GM12878 (cell line): ENCODE results near the gene FAM170B. TPM values are rescaled to one million over a fixed set of nuclear protein-coding genes. Genes with fewer than 3 reads are reported as not detected.

ENCODE experiments used
- ATAC-seq: fragments of 200-7000 bp; cut with Tn5 transposase; 3 replicates; pipeline ENCODE4 v1.9.1; 2020; ENCODE audit warnings: mild to moderate bottlenecking, moderate library complexity
- BruUV-seq: library from RNA; stranded (reverse); fragments of 400-500 nt; replicated peaks from 2 replicates; lab custom pipeline; 2021; lab: Mats Ljungman, UMichigan
- CTCF ChIA-PET: fragments of 300-600 bp; sonication (Branson Sonifier 250); formaldehyde crosslinking; extraction: SDS; loops from one replicate; lab custom pipeline; 2021; ENCODE audit warnings: inconsistent platforms; lab: Yijun Ruan, JAX
- POLR2A ChIA-PET: fragments of 350-600 bp; formaldehyde crosslinking; extraction: SDS; loops from one replicate; lab custom pipeline; 2021; ENCODE audit warnings: inconsistent platforms; lab: Charles Lee
- RAD21 ChIA-PET: fragments of 300-600 bp; sonication (Branson Sonifier 250); formaldehyde crosslinking; loops from one replicate; lab custom pipeline; 2023; ENCODE audit warnings: antibody characterized with exemption; ENCODE audit not compliant: unreplicated experiment; lab: Charles Lee
- SMC1A ChIA-PET: fragments of 300-600 bp; sonication (Branson Sonifier 250); formaldehyde crosslinking; loops from one replicate; lab custom pipeline; 2023; ENCODE audit not compliant: unreplicated experiment, uncharacterized antibody; lab: Charles Lee
- DNase-seq: peaks from one replicate; pipeline ENCODE4 v3.0.0-alpha.2; 2011; ENCODE audit warnings: low read depth, low spot score
- FAIRE-seq: peaks from 3 replicates; lab custom pipeline; 2011; peaks lifted over from hg19 to GRCh38; lab: Jason Lieb, UNC
- H2AFZ ChIP-seq: 2 replicates; pipeline ENCODE4 v1.6.0; 2011; ENCODE audit warnings: low read depth, low read length, control low read depth; ENCODE audit not compliant: control insufficient read depth
- H3K27ac ChIP-seq: 2 replicates; pipeline ENCODE4 v1.5.1; 2011; ENCODE audit warnings: control low read depth; ENCODE audit not compliant: control insufficient read depth, insufficient read depth
- H3K27me3 ChIP-seq, 2 experiments: replicated peaks in 1 of 2; 2 replicates each; pipeline versions ENCODE4 v1.6.0 to v1.6.1; 2011; ENCODE audit warnings: low read length in 1 of 2; ENCODE audit not compliant: control insufficient read depth in 2 of 2, insufficient read depth in 2 of 2
- H3K36me3 ChIP-seq, 2 experiments: 2 replicates each; pipeline ENCODE4 v1.5.1; 2011; ENCODE audit warnings: low read length in 1 of 2; ENCODE audit not compliant: control insufficient read depth in 2 of 2, insufficient read depth in 2 of 2
- H3K4me1 ChIP-seq: 2 replicates; pipeline ENCODE4 v1.6.1; 2011; ENCODE audit warnings: mild to moderate bottlenecking, low read length, moderate library complexity, mixed read lengths; ENCODE audit not compliant: control insufficient read depth, insufficient read depth
- H3K4me2 ChIP-seq: 2 replicates; pipeline ENCODE4 v1.6.0; 2011; ENCODE audit warnings: control low read depth; ENCODE audit not compliant: control insufficient read depth, insufficient read depth
- H3K4me3 ChIP-seq: fragments of 200-600 bp; sonication (generic); 2 replicates; pipeline ENCODE4 v1.5.1; 2016
- H3K79me2 ChIP-seq: 2 replicates; pipeline ENCODE4 v1.6.0; 2011; ENCODE audit warnings: low read length; ENCODE audit not compliant: control insufficient read depth, insufficient read depth
- H3K9ac ChIP-seq: 2 replicates; pipeline ENCODE4 v1.8.0; 2011; ENCODE audit warnings: low read length, control low read depth, mixed read lengths; ENCODE audit not compliant: control insufficient read depth, insufficient read depth
- H3K9me3 ChIP-seq: replicated peaks from 3 replicates; pipeline ENCODE4 v1.5.1; 2011; ENCODE audit warnings: mild to moderate bottlenecking, low read length; ENCODE audit not compliant: control insufficient read depth, insufficient read depth
- H4K20me1 ChIP-seq: 2 replicates; pipeline ENCODE4 v1.6.0; 2011; ENCODE audit not compliant: control insufficient read depth, insufficient read depth
- CEBPZ ChIP-seq: fragments of 150-350 bp; IDR thresholded peaks from 2 replicates; pipeline ENCODE4 v1.6.1; 2016; ENCODE audit warnings: low read depth, low read length
- NFYB ChIP-seq: IDR thresholded peaks from 2 replicates; pipeline ENCODE4 v1.6.1; 2011; ENCODE audit warnings: low read depth, mild to moderate bottlenecking, low read length, improper control_type of control experiment, moderate library complexity; ENCODE audit not compliant: insufficient read depth
- RBBP5 ChIP-seq: fragments of 200-600 bp; sonication (generic); conservative IDR thresholded peaks from 2 replicates; pipeline ENCODE4 v1.6.1; 2016
- TCF12 ChIP-seq: IDR thresholded peaks from 2 replicates; pipeline ENCODE4 v1.6.1; 2011; ENCODE audit warnings: low read depth, mild to moderate bottlenecking, low read length
- ZBTB11 ChIP-seq: fragments of 450-650 bp; formaldehyde crosslinking; IDR thresholded peaks from 2 replicates; pipeline ENCODE4 v1.5.0; 2022; ENCODE audit warnings: mild to moderate bottlenecking, missing genetic modification characterization
- WGBS: methylation state at CpG from one replicate; pipeline ENCODE4 v1.1.6; 2016; ENCODE audit warnings: low lambda C conversion rate; ENCODE audit not compliant: insufficient replicate concordance, insufficient coverage; ENCODE audit errors: missing lambda C conversion rate; 5-methylcytosine and 5-hydroxymethylcytosine counted together
- in situ Hi-C: fragments of 300-500 bp; cut with MboI; formaldehyde crosslinking; loops from 9 replicates; pipeline ENCODE4 v1.14.3; 2018; ENCODE audit warnings: mixed read lengths
- intact Hi-C: fragments of 100-400 bp; cut with micrococcal nuclease; formaldehyde crosslinking; loops from one replicate; pipeline ENCODE4 v1.14.2; 2022; ENCODE audit not compliant: unreplicated experiment
- polyA plus RNA-seq, 11 experiments: library from polyadenylated mRNA; depleted of rRNA in 4 of 11; unstranded in 6 of 11; stranded (reverse) in 5 of 11; fragments of >200 nt; fragmentation: Nextera tagmentation in 4 of 11; fragmentation: Illumina TruSeq in 1 of 11; extraction: Ambion mirVana in 4 of 11; extraction: Trizol in 1 of 11; gene quantifications; 1 replicate in 1 of 11; 2 replicates in 10 of 11; pipeline versions ENCODE4 v1.2.1 to v1.2.3, GENCODE V29; 2011 to 2016; ENCODE audit warnings: inconsistent platforms in 2 of 11, missing spikeins in 2 of 11, low read depth in 1 of 11
- total RNA-seq, 4 experiments: library from RNA; depleted of rRNA in 3 of 4; stranded (reverse); fragments of >200 nt in 3 of 4; fragmentation: Illumina TruSeq in 1 of 4; extraction: Trizol in 1 of 4; gene quantifications; 2 replicates each; pipeline versions ENCODE4 v1.2.1 to v1.2.3, GENCODE V29; 2013 to 2021

Gene FAM170B
- total and polyA plus RNA-seq, 10 of the 15 experiments (the other 5 are each of a cell fraction or from before 2014, with no cell fraction given), result not detected

- intact Hi-C loops (no loop called here), in situ Hi-C loops (no loop called here)
- WGBS, result 29% methylated on average over 6 of the region's 6 CpGs
- H3K9me3 ChIP-seq, result no peaks in the 10 kb centered on the region
- FAIRE-seq (no peak), DNase-seq (no peak), ATAC-seq (no peak)
- H2AFZ ChIP-seq, result no peak overlapping the region
- no peaks in the 10 kb centered on the region for H3K36me3 ChIP-seq
- no peak overlapping the region for H3K4me2 ChIP-seq
- SMC1A ChIA-PET, result interaction anchor here (0.9 to 1.2 kb wide), 2 partner anchors 21 to 30 kb away, joined by 3 to 4 read pairs; no protein-coding TSS in a partner anchor
- BruUV-seq, result no TSS peak
- no peak overlapping the region for H3K9ac ChIP-seq
- H3K4me1 ChIP-seq, result no peaks in the 10 kb centered on the region
- no peak overlapping the region for H3K4me3 ChIP-seq
- POLR2A ChIA-PET, result no interaction called here
- RAD21 ChIA-PET, result interaction anchor here (1.2 kb wide), 1 partner anchor 20 kb away, joined by 3 read pairs; no protein-coding TSS in a partner anchor
- TF ChIP-seq TCF12, result no peak
- peak; percentile 50 for TF ChIP-seq NFYB
- TF ChIP-seq ZBTB11 (CRISPR knock-in tag), result no peak
- TF ChIP-seq CEBPZ, result no peak
- no peak for TF ChIP-seq RBBP5
- H3K27me3 ChIP-seq, result peaks cover 5 to 17% of the 10 kb centered on the region in 2 experiments
- CTCF ChIA-PET, result no interaction called here
- no peaks in the 10 kb centered on the region for H3K79me2 ChIP-seq
- H3K27ac ChIP-seq, result no peak overlapping the region
- H4K20me1 ChIP-seq, result no peaks in the 10 kb centered on the region
Observed at GRCh38 chr10:49118430-49119074, 15.3 kb downstream of the FAM170B start.
